GM18499 (cell line): ENCODE measurements around the gene NACC2.

Source experiments
- ATAC-seq: cut with Tn5 transposase; IDR thresholded peaks from one replicate; pipeline ENCODE4 v1.9.1; 2021; ENCODE audit warnings: moderate number of reproducible peaks; ENCODE audit not compliant: insufficient read depth, unreplicated experiment

NACC2 gene

DNA sequence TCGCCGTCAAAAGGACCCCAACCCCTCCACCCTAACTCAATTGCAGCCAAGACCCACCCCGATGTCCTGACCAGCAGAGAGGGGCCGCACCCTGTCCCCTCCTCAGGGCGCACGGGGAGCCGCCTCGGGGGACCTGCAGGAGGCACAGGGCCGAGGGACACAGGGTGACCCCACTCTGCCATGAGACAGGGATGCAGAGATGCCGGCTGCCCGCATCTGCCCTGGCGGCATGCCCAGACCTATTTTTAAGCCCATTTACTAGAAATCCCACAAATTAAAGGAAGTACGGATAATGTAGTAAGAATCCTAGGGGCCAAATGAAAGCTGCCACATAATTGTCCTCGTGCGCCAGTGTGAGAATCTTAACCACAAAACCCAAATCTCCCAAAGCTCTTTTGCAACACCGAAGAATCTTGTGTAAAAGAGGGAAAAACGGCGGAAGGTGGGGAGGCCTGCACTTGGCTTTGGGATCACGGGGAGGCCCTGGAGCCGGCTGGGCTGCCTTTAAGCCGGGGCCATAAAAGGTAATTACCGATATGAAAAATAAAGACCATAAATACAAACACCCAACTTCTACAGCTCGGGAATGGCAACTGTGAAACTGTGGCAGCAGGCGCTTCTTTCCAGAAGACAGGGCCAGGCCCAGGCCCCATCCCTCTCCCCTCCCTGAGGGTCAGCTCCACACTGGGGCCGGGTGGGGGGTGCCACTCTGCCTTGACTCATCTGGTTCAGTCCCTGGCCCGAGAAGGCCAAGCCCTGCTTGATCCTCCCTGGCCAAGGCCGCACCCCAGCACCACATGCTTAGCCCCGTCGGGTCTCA lies 35.0 kb downstream of the NACC2 start:
- no peak for ATAC-seq

DNA sequence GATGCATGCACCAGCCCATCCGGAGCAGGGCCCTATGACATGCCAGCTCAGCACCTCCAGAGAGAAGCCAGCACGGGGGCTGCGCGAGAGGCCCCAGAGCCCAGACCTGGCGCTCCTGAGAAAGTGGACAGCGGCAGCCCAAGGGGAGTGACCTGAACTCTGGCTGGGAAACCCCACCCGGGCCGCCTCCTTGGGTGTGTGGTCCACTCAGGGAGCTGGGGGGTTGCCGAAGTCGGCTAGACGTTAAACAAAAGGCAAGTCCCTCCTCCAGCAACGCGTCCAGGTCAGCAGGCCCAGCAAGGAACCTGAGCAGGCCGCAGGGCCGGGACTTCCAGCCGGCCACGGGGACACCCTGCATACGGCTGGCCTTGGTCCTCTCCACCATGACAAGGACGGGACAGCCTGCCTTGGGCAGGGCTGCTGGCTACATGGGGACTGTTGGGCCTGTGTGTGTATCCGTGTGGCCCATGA lies 35.7 kb downstream of the NACC2 start:
- ATAC-seq: no peak

DNA sequence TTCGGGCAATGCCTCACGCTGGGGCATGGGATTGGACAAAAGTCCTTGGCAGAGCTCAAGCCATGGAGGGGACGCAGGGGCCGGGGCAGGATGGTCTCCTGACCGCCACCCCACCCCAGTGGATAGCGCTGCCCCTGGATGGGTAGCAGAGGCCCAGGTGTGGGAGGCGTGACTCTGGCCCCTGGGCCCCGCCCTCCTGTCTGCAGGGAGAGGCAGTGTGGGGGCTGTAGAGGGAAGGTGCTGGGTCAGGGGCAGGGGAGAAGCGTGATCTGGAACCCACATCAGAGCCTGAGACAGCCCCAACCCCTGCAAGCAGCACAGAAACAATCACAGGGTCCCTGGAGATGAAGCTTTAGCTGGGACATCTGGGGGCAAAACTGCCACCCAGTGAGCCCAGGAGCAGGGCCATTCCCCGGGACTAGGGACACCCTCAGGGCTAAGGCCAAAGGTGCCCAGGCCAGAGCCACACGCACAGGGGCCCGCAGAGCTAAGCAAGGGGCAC lies 36.2 kb downstream of the NACC2 start:
- ATAC-seq: no peak

DNA sequence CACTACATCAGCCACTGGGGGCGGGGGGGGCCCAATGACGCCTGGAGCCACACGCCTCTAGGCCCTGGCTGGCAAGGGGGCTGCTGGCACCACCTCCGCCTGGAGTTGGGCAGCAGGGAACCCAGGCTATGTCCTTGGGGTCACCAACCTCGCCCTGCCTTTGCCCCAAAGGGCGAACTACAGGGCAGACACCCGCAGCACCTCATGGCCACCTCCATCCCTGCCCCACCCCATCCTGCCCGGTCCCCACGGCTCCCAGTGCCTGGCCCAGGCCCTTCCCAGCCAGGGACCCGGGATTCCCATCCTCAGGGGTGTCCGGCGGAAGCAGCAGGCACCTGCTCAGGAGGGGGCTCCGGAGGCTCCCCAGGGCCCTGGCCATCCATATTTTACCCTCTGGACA lies 37.0 kb downstream of the NACC2 start:
- no peak for ATAC-seq

DNA sequence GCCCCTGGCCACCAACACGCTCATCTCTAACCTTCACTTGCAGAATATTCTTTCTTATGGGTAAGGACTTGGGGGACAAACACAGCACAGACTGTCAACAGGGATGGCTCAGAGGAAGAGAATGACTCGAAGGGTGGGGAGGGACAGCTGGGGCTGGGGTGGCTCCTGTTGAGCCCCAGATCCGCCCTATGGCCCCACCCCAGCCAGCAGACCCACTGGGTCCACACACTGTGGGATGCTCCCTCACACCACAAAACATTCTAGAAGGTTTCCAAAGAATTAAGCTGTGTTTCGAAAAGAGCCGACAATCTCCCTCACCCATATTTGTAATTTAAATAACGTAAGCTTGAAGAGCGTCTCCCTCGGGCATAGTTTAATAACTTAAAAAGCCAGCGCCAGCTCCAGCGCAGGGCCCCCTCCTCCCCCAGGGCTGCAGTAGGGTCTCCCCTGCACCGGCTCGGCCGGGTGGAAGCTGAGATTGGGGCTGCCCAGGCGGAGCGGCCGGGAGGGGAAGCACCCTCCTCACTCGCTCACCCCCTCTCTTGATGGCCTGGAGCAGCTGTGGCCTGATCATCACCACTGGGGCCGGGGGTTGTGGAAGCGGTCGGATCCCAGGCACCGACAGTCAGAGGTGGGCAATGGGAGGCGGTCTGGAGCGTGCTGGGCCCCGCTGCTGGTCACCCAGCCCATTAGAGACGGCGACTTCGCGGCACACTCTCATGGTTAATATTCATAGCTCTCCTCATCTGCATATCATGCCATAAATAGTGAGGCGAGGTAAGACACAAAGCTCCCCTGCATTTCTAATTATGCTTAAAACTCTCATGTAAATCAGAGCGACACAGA lies 37.6 kb downstream of the NACC2 start:
- ATAC-seq: no peak

DNA sequence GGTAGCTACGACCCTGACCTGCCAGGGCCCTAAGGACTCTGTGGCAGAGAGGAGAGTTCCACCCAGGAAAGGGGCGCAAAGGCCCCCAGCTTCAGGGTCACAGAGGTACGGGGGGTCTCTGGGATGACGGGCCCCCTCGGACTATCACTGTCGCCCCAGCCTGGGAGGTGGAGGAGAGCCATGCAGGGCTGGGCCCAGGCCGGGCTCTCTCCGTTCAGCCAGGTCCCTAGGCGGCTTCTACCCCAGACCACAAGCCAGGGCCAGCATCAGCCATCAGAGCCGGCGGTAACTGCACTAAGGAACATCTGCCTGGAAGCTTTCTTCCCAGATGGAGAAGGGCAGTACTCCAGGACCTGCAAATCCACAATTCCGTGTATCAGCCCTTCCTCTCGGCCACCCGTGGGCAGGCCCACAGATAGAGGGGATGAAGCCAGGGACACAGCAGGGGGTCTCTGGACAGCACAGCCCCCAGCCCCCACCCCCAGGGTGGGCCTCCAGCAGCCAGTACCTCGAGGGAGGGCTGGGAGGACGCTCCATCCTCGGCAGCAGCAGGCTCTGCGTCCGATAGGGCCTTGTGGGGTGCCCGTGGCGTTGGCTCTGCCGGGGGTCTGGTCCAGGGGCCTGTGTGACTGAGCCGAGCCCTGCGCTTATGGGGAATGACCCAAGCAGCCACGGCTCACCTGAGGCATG lies 38.4 kb downstream of the NACC2 start:
- no peak for ATAC-seq

DNA sequence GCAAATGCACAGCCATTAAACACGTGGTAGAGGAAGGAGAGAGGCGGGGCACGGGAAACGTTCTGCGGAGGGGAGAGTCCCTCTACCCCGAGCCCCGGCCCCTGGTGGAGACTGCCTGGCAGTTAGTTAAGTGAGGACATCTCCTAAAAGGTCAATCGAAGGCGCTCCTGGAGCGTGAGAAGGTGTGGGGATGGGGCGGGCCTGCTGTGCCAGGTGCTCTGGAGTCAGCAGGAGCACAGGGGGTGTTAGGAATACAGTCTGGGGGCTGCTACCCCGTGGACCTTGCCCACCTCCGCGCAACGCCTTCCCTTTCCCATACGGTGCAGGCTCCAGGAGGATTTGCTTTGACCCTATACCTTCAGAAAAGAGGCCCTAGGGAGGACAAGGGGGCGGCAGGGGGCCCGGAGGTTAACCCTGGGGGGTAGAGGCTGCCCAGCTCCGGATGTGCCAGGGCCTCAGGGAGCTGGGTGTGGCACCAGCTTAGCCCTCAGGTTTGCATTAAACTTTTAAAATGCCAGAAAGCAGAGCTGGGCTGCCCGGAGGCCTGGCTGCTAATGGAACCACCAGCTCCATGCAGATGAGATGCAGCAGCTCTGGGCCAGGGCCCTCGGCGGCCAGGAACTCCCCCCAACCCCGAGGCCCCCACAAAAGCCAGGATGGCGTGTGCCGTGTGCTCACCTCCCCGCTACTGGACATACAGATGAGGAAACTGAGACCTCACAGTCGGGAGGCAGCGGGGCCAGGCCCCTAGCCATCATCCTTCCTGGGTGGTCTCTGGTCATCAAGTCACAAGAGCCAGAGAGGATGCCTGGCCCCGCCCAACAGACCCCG lies 39.2 kb downstream of the NACC2 start:
- no peak for ATAC-seq

DNA sequence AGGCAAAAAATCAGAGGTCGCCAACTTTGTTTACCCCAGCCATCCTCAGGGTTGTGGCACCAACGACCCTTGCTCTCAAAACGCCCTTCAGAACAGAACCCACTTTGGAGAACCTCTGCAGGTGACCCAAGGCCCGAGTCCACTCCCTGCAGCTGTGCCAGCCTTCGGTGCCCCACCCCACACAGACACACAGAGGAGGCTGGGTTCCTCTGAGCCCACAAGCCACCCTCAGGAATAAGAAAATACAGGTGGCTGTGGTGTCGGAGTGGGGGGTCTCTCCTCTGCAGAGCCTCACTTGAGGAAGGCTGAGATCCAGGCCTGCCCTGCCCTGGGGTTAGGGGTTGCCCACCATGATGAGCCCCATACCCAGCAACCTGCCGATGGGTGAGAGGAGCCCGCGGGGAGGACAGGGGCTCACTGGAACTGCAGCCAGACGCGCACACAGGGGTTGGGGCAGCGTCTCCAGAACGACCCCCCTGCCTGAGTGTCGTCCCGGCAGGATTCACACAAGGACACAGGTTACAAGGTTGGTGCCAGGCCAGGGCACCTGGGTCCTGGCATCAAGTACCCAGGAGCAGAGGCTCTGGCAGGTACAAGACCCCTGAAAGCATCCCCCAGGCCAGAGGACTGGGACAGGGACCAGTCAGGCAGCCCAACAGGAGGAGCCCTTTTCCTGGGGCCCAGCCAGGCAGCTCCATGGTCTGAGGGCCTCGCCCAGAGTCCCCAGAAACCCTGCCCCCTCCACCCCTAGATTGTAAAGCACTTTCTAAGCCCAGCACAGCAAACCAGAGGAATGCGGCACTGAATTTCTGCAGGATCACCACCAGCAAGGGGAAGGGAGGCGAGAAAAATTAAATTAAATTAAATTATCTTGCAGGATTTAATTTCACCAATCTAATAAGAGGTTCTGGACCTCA lies 40.0 kb downstream of the NACC2 start:
- no peak for ATAC-seq

DNA sequence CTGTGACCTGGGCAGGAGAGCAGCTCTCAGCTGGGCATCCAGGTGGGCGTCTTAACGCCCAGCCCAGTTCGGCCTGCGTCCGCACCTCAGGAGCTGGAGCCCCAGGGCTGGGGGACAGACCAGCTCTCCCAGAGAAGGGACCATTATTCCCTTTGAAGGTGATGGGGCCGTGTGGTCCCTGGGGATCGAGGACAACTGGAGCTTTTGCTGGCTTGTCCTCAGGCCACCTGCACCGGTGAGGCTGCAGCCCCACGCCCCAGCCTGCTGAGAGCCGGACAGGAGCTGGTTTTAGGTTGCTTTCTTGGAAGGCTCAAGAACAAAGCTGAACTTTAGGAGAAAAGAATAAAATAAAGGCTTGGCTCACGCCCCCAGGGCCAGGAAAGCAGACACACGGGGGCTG lies 40.9 kb downstream of the NACC2 start:
- no peak for ATAC-seq

DNA sequence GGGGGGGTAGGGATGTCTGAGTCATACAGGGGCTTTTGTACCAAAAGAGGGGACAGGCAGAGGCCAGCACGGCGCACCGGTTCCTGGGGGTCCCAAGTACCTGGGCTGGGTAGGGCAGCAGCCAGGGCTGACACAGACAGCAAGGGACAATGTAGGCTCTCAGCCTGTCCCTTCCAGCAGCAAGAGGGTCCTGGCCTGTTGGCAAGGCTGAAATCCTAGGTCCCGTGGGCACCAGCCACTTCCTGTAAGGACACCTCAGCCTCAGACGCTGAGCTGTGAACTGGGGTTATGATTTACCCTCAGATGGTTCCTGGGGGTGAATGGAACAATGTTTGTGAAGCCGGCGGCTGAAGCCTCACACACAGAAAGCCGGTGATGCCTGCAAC lies 41.3 kb downstream of the NACC2 start:
- ATAC-seq: no peak

DNA sequence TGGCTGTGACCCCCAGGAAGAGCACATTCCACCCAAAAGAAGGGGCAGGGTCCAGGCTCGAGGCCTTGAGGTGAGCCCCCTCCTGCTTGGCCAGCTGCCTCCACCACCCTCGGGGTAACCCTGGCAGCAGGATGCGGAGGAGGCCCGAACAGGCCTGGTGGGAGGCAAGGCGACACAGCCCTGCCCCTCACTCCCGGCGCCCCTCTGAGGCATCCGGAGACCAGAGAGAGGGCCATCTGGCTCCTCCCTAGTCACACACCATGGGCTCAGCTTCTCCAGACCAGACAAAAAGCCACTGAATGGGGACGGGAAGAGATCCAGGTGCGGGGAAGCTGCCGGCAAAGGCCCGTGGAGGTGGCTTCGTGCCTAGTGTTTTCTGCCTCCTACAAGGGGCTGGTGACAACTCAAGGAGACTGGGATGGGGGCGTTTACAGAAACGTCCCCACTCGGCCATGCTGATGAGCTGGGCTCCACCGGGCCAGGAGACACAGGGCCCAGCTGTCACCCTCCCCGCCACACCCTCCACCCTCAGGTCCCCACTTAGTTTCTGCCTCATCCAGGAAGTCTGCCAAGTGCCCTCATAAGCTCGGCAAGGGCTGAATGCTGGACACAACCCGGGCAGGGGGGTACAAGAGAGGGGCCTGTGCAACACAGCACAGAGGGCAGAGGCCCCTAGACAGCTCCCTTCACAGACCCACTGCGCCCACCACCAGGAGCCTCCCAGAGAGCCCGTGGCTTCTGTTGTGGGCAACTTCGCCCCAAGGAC lies 41.9 kb downstream of the NACC2 start:
- no peak for ATAC-seq

DNA sequence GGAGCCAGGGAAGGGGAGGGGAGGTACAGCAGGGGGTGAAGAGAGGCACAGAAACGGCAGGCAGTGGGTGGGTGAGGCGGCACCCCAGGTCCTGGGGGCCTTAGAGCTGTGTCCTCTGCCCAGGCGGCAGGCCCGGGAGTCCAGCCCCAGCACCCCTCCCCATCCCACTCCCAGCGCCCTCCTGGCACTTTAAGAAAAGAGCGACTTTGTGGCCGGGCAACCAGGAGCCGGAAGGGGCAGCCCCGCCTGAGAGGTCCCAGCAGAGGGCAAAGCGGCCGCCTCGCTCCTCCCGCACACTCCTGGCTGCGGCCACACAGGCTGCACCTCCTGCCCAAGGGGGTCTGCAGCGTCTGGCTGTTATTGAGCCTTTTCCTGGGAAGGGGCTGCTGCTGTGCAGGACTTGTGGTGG lies 42.6 kb downstream of the NACC2 start:
- no peak for ATAC-seq

DNA sequence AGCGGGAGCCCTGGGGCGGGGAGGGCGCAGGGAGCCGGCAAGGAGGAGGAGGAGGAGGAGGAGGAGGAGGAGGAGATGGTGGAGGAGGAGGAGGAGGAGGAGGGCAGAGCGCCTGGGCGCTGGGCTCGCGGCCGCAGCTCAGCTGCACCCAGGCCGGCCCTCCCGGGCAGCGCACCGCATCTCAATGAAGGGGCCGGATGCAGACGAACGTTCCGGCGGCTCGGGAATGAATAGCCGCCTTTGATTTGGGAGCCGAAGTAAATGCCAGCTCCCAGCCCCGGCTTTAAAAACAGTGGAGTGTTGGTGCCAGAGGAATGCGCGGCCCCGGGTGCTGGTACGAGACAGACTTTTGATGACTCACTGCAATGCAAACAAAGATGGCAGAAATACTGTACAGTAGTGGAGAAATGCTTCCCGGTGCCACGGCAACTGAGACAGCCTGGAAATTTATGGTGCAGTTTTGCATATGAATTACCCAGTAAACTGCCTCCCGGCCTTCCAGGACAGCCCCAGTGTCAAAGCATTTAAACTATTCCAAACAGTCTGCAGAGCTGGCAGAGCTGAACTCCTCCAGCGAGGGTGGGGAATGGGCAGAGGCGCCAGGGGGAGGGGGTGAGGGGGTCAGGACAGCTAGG lies 43.1 kb downstream of the NACC2 start:
- no peak for ATAC-seq

DNA sequence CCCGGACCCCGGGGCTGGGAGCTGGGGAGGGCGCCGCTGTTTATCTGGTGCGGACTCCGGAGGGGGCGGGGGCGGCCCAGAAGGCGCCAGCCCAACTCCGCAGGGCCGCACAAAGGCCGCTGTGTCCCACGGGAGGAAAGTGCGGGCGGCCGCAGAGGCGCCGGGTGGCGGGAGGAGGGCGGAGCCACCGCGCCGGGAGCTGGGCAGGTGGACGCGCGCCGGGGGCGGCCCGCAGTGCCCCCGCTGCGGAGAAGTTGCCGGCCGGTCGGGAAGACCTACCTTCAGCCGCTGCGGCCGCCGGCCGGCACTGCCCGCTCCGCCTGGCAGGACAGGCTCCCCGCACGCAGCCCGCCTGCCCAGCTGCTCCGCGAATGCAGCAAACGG lies 43.6 kb downstream of the NACC2 start:
- ATAC-seq: no peak

DNA sequence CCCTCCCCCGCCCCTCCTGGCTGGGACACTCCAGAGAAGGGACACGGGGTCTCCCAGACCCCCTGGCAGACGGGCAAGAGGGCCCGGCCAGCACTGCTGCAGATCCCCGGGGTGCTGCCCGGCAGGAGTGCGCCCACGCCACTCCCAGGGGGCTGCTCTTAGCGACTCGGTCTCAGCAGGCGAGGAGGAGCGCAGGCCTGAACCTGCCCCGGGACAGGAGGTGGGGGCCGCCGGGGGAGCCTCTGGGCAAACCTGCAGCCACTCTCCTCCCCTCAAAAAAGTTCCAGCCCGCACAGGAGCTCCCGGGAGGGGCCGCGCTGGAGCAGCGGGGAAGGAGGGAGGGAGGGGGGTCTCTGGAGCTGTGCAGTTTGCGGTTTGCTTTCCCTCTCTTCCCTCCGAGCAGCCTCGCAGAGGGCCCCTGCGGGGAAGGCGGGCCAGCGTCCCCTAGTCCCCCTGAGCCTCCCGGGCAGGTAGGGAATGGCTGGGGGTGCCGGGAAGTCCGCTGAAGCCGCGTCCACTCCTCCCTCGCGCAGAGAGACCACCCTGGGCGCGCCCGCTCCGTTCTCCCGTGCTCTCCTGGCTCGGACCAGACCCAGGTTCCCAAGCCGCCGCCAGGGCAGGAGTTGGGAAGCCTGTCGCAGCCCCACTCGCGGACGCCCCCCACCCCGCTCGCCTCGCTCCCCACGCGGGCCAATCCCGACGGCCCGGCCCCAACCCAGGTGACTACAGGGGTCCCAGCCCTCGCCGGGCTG lies 44.2 kb downstream of the NACC2 start:
- ATAC-seq: no peak

DNA sequence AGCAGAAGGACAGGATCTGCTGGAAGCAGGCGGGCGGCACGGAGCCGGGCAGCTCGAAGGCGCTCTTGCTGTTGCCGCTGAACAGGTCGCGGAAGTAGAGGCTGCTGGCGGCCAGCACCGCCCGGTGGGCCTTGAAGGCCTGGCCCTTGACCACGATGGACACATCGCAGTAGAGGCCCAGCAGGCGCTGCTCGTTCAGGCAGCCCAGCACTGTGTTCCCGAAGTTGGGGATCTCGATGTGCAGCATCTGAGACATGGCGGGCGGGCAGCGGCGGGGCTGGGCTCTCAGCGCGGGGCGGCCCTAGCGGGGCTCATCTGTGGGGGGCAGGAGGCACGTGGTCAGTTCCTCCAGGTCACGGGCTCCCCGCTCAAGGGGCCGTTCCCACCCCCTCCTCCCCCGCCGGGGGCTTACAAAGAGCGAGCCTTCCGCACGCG lies 44.8 kb downstream of the NACC2 start:
- no peak for ATAC-seq
